ELF-1 (cell line): ENCODE measurements around the gene SPTB.

ENCODE experiments used
- DNase-seq: peaks from one replicate; pipeline ENCODE4 v3.0.0-alpha.2; 2016; ENCODE audit warnings: low read depth, low spot score

SPTB gene

DNA sequence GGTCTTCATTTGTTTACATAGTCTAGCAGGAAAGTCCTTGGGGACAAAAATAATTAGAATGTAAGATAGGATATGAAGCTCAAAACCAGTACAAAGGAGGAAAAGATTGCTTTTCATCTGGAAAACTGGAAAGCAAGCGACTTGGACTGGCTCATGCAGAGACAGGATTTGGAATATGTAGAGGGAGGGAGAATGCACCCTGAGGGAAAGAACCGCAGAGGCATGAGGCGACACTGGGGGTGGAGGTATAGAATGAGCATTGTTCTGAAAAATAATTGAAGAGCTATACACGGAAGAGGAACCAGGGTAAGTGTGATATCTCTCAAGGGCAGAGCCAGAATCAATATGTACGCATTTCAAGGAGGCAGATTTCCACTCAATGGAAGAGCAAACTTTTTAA lies 90.0 kb downstream of the SPTB start:
- no peak for DNase-seq

DNA sequence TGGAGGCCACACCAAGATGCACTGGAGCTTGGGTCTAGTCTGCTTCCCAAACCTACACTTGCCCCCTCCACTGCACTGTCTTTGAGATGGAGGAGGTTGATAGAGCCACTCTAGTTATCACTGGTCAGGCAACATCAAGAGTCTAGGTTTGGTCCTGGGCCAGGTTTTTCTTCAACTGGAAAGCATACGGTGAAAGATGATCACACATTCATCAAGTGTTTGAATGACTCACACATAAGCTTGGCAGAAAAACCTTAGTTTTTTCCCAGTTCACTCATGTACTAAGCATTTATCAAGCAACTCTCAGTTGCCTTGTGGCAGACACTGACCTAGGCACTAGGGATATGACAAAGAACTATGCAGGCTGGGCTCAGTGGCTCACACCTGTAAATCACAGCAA lies 91.0 kb downstream of the SPTB start:
- DNase-seq, result no peak

DNA sequence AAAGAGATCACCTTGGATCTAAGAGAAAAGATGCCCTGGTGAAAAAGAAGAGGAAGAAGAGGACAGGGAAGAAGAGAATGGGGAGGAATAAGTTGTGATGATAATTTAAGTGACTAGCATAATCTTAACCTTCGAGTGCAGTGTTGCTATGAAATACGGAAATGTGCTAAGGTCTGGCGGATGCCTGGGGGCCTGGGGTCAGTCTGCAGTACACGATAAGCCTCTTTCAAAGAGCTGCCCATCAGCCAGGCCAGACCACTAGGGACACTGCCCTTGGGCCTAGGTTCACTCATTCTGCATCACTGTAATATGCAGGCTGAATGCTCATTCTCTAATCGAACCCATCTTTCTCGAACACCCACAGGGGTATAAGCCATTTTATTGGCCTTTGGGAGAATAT lies 92.1 kb downstream of the SPTB start:
- DNase-seq, result no peak

DNA sequence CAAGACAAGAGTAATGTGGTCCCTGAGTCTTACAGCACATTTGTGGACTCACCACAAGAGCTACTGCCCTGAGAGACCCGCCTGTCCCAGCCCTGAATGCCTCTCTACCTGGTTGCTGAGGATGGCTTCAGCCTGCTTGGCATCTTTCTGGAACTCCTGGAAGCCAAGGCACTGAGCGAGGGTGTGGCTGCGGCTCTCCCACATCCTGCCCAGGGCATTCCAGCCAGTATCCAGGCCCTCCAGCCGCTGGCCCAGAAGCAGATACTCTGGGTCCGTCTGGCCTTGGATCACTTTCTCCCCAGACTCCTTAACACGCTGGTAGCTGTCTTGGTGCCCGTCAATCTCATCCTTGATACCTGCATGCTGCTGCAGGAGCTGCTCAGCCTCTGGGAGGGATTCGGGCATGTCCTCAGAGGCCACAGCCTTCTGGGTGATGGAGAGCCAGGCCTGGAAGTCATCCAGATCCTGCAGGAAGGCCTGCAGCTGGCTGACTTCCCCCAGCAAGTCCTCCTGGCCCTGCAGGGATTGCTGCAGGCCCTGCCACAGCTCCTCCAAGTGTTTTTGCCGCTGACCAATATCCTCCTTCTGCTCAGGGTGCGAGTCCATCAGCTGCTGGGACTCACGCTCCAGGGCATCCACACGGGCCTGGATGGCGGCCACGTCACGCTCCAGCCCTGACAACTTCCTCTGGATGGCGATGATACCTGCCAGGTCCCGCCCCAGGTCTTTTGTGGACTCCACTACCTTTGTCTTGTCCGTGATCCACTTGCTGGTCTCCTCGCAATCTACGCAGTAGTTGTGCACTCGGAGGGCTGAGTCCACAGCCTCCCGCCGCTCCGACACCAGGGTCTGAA lies 93.2 kb downstream of the SPTB start:
- DNase-seq, result no peak

DNA sequence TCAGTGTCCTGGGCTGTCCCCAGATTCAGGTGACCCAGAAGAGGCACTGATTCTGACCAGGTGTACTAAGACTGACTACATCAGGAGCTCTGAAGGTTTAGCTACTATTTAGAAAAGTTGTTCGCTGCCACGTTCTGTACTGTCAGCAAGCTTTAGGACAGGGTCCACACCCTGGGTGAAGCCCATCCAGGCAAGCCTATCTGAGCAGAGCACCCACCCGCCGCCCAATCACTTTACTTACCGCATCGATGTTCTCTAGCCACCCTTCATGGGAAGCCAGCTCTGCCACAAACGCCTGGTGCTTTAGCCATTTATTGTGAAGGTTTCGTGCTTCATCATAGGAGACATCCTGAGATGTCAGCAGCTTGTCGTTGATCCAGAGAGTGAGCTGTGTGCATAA lies 95.7 kb downstream of the SPTB start:
- DNase-seq, result no peak

GRCh38 chr14:64782196-64782595 lies 97.5 kb downstream of the SPTB start:
- no peak for DNase-seq

GRCh38 chr14:64779472-64779871 lies 100.2 kb downstream of the SPTB start:
- no peak for DNase-seq

- no peak for DNase-seq
Observed at GRCh38 chr14:64778104-64778754, 101.5 kb downstream of the SPTB start.

GRCh38 chr14:64777461-64777860 lies 102.2 kb downstream of the SPTB start:
- DNase-seq, result no peak

DNA sequence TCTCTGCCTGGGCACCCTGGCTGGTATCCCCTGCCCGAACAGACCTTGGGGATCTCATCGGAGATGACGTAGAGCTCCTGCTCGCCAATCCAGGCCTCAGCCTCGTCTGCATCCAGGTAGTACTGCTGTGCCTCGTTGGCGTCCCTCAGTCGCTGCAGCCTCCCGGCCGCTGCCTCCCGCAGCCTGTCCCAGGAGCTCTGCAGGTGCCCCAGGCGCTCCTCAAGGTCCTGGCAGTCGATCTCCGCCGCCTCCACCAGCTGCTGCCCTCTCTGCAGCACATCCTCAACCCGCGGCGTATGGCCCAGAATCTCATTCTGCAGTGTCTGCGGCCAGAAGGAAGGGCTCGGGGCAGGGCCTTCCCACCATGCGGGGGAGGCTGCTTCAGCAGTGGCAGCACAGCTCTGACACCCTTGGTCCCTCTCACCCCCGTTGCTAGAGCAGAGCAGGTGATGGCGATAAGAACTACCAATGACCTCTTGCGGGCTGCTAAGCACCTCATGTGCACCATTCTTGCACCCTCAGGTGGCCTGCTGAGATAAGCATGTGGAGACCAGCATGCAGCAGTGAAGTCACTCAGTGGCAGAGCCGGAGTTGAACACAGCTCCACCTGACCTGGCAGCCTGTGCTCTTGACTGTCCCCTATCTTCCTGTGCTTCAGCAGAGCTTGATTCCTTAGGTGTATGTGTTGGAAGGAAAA lies 104.5 kb downstream of the SPTB start:
- no peak for DNase-seq

DNA sequence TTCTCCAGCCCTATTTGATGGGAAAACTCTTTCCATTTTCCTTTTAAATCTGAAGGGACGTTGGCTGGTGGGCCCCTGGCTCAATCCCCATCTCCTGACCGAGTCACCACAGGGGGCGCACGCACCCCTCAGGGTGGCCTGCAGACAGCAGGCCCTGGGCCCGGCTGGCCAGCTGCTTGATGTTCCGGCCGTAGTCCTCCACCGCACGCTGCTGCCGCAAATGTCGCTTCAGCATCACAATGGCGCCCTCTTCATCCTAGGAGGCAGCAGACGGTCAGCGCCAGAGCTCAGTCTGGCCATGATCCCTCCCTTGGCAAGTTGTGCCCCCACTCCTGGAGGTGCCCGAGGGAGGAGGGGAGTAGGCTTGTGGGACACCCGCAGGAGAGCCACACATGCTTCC lies 105.4 kb downstream of the SPTB start:
- DNase-seq, result no peak

GRCh38 chr14:64773577-64773976 lies 106.1 kb downstream of the SPTB start:
- DNase-seq, result no peak

- no peak for DNase-seq
Observed at GRCh38 chr14:64773046-64773445, 106.7 kb downstream of the SPTB start.

GRCh38 chr14:64772397-64772950 lies 107.2 kb downstream of the SPTB start:
- peak; percentile 62 for DNase-seq

DNA sequence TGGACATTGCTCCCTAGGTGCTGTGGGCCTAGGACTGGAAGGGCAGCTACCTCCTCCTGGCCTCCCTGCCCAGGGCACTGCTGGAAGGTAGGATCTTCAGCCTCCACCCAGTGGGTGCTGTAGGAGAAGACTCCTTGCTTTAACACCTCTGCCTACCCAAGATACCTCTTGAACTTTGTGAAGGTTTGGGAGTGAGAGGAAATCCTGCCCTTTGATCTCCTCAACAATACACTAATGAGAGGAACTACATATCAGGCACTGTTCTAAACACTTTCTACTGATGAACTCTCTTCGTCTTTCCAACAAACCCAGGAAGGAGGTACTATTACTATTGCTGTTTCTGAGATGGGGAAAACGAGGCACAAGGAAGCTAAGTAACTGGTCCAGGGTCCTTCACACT lies 108.5 kb downstream of the SPTB start:
- DNase-seq, result no peak

GRCh38 chr14:64770751-64771150 lies 109.0 kb downstream of the SPTB start:
- no peak for DNase-seq

- no peak for DNase-seq
Observed at GRCh38 chr14:64769096-64770020, 110.3 kb downstream of the SPTB start.

- no peak for DNase-seq
Observed at GRCh38 chr14:64768401-64769095, 111.2 kb downstream of the SPTB start.

- DNase-seq, result no peak
Observed at GRCh38 chr14:64767215-64767964, 112.3 kb downstream of the SPTB start.
